ENCODE data around the gene PRPF19. TPM values are rescaled to one million over a fixed set of nuclear protein-coding genes. Genes with fewer than 3 reads are reported as not detected.

The PRPF19 gene
- total and polyA plus RNA-seq, 9 of the 15 experiments (the other 6 are each of a cell fraction or from before 2014, with no cell fraction given) = 9.4 to 212 (median 73.2) TPM

DNA sequence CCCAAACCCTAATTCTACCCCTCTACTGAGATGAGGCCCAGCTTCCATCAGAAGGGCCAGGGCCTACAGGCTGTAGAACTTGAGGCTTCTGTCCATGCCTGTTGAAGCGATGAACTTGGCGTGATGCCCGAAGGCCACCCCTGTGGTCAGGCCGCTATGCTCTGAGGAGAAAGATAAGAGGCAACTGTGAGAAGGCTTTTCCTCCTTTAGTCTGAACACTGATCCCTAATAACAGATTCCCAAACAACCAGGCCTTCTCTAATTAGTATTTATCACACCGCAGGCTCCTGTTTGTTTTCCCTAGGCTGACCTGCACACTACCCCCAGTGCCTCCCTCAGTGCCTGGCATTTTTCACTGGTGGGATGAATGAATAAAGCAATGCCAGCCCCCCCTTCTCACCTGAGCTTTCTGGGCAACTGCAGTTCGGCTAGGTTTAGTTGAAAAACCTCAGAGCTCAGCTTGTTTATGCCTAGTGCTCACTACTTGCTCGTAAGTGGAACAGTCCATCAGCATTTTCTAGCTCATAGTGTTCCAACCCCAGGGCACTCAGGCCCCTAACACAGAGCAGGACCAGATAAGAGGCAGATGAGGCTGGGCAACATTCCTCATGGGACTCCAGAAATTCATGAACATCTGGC lies 15.2 kb downstream of the PRPF19 start (continued):
- TF ChIP-seq, protein P1, sequence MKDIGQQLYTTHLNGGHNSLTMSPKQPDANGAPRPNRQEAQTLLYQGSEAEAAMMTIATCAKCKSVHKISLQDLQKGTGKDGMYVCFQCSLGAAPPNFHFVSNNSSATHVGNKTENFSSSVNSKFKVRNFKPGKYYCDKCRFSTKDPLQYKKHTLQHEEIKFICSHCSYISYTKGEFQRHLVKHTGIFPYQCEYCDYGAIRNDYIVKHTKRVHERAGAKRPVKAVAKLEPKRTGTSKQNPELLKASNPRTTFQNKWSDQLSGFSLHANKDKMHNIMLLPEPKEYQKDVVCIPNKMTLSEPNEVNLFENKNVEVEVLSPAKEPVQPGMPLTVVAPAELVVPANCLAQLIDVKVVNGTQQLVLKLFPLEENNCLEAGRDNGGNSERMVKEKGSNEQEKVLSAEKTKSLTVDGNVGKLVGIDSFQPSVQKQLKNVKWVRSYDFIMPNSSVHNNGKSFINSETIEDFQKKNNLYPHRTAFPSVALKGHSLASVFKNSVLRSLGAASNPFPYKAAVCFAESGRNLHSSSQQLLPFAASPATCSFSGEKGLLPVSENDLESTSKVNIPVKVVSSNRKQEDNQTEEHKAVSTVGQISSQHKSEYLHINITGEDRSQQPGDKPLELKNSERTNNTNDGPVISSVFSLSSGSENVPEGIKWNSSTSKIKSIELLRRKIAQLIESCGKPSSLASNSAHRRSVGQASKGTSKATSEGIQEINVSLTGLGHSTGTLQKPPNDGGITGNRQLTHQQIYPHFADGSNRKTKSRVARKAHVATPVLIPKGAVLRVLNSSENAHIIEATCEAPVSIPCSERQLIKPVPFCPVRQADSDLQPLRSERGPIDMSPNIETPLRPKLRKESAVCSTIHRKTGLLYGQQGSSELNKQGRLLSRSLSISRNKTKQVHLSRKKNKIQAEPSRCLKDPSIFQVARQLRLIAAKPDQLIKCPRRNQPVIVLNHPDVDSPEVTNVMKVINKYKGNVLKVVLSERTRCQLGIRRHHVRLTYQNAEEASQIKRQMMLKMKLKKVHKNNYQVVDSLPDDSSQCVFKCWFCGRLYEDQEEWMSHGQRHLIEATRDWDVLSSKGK (CRISPR knock-in tag; IDR thresholded peaks at IDR 0.05) = no peak
- TF ChIP-seq ZNF239 (CRISPR knock-in tag; IDR thresholded peaks at IDR 0.05) (no peak), ZNF785 (CRISPR knock-in tag; IDR thresholded peaks at IDR 0.05) (no peak), PURB (CRISPR knock-in tag; IDR thresholded peaks at IDR 0.05; ENCODE audit: low read depth) (no peak), ZNF766 (CRISPR knock-in tag; conservative IDR thresholded peaks at IDR 0.05) (peak; percentile 73), RBM39 (optimal IDR thresholded peaks at IDR 0.05; ENCODE audit: low read depth, low read length) (no peak), MCM5 (IDR thresholded peaks at IDR 0.05; ENCODE audit: low read depth) (no peak), HMGN3 (IDR thresholded peaks at IDR 0.05; ENCODE audit: borderline replicate concordance, extremely low read depth, insufficient read length, low read depth, low read length) (no peak), ZNF140 (CRISPR knock-in tag; IDR thresholded peaks at IDR 0.05) (no peak), ZFP36 (IDR thresholded peaks at IDR 0.05; ENCODE audit: low read depth, low read length, partially characterized antibody) (no peak), ATF1 (CRISPR knock-in tag; IDR thresholded peaks at IDR 0.05) (no peak), ATF1 (tag; IDR thresholded peaks at IDR 0.05) (no peak), ZNF143 (CRISPR knock-in tag; IDR thresholded peaks at IDR 0.05) (no peak), ZBTB17 (CRISPR knock-in tag; IDR thresholded peaks at IDR 0.05) (no peak), FOS (IDR thresholded peaks at IDR 0.05; ENCODE audit: extremely low read depth, insufficient read length) (no peak), SETDB1 (IDR thresholded peaks at IDR 0.05; ENCODE audit: low read length) (no peak), HES1 (IDR thresholded peaks at IDR 0.05; ENCODE audit: low read depth) (peak; percentile 62), ZNF668 (CRISPR knock-in tag; IDR thresholded peaks at IDR 0.05) (no peak), ZNF699 (CRISPR knock-in tag; IDR thresholded peaks at IDR 0.05; ENCODE audit: insufficient replicate concordance) (no peak), NFXL1 (CRISPR knock-in tag; IDR thresholded peaks at IDR 0.05) (no peak), SREBF2 (CRISPR knock-in tag; IDR thresholded peaks at IDR 0.05) (no peak), U2AF1 (optimal IDR thresholded peaks at IDR 0.05; ENCODE audit: low read depth, low read length) (no peak)
- TF ChIP-seq, protein P2, sequence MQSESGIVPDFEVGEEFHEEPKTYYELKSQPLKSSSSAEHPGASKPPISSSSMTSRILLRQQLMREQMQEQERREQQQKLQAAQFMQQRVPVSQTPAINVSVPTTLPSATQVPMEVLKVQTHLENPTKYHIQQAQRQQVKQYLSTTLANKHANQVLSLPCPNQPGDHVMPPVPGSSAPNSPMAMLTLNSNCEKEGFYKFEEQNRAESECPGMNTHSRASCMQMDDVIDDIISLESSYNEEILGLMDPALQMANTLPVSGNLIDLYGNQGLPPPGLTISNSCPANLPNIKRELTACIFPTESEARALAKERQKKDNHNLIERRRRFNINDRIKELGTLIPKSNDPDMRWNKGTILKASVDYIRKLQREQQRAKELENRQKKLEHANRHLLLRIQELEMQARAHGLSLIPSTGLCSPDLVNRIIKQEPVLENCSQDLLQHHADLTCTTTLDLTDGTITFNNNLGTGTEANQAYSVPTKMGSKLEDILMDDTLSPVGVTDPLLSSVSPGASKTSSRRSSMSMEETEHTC (IDR thresholded peaks at IDR 0.05) = no peak
